Measurements from ENCODE around the gene NOBOX. TPM values are rescaled to one million over a fixed set of nuclear protein-coding genes. Genes with fewer than 3 reads are reported as not detected.
"Not testable (repeated sequence)": the region's sequence is repeated elsewhere in the genome, so short reads cannot be mapped to it uniquely, and the experiment has no call there.

NOBOX gene
- total and polyA plus RNA-seq, 2 experiments from 2014 or later: 0.07 to 0.54 TPM

GRCh38 chr7:144428431-144428830 lies 24.9 kb upstream of the NOBOX start:
- 83% methylated on average over 2 of the region's 2 CpGs for WGBS (ENCODE audit: low lambda C conversion rate, missing lambda C conversion rate)
- TF ChIP-seq EZH2 (IDR thresholded peaks at IDR 0.05; ENCODE audit: borderline replicate concordance): no peak
- TF ChIP-seq EZH2phosphoT487 (IDR thresholded peaks at IDR 0.05; ENCODE audit: low read depth, severe bottlenecking, unreplicated experiment): no peak
- no peak for TF ChIP-seq CTCF (IDR thresholded peaks at IDR 0.05; ENCODE audit: poor library complexity)

GRCh38 chr7:144427539-144427938 lies 24.0 kb upstream of the NOBOX start:
- 53% methylated on average over 2 of the region's 2 CpGs for WGBS (ENCODE audit: low lambda C conversion rate, missing lambda C conversion rate)
- not testable (repeated sequence) for H3K9me2 ChIP-seq (replicated peaks; ENCODE audit: insufficient read depth); H3K4me1 ChIP-seq (ENCODE audit: insufficient read depth); H3K4me2 ChIP-seq; H3K79me2 ChIP-seq; H4K20me1 ChIP-seq (ENCODE audit: insufficient read depth, poor library complexity, severe bottlenecking); H3K36me3 ChIP-seq (replicated peaks; ENCODE audit: insufficient read depth, low read depth); H2AFZ ChIP-seq; DNase-seq (ENCODE audit: low spot score); H3K27ac ChIP-seq; H3K4me3 ChIP-seq; H3K9me3 ChIP-seq (ENCODE audit: low read depth); H3K27me3 ChIP-seq

More at GRCh38 chr7:144428431-144428830, 24.9 kb upstream of the NOBOX start:
- no peaks in the 10 kb centered on the region for H3K9me2 ChIP-seq (replicated peaks; ENCODE audit: insufficient read depth)
- H4K20me1 ChIP-seq (ENCODE audit: insufficient read depth, poor library complexity, severe bottlenecking): no peaks in the 10 kb centered on the region
- no peak overlapping the region for H3K4me2 ChIP-seq
- no peaks in the 10 kb centered on the region for H3K27me3 ChIP-seq
- H3K27ac ChIP-seq: no peak overlapping the region
- H3K9me3 ChIP-seq (ENCODE audit: low read depth): no peaks in the 10 kb centered on the region
- no peaks in the 10 kb centered on the region for H3K79me2 ChIP-seq
- no peak overlapping the region for H2AFZ ChIP-seq
- no peaks in the 10 kb centered on the region for H3K36me3 ChIP-seq (replicated peaks; ENCODE audit: insufficient read depth, low read depth)
- no peaks in the 10 kb centered on the region for H3K4me1 ChIP-seq (ENCODE audit: insufficient read depth)
- no peak overlapping the region for H3K4me3 ChIP-seq
- DNase-seq (ENCODE audit: low spot score): no peak

DNA sequence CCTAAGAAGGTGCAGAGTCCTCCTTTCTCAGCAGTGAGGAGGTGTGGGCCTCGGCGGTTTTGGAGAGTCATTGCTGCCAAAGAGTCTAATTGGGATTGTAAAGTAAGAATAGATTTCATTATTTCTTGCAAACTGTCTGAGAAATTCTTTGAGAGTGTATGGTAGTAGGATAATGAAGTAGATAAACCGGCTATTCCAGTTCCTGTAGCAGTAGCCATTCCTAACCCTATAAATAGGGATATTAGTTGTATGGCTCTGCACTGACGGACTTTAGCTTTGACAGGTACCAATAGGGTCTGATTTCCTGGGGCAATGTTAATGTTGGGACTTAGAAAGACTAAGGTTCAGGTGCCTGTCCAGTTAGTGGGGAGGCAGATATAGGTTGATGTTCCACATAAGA lies 15.4 kb upstream of the NOBOX start:
- H3K4me1 ChIP-seq (ENCODE audit: insufficient read depth); H3K36me3 ChIP-seq (replicated peaks; ENCODE audit: insufficient read depth, low read depth); H3K4me3 ChIP-seq; H3K79me2 ChIP-seq; H3K9me2 ChIP-seq (replicated peaks; ENCODE audit: insufficient read depth); H4K20me1 ChIP-seq (ENCODE audit: insufficient read depth, poor library complexity, severe bottlenecking); DNase-seq (ENCODE audit: low spot score); H3K27ac ChIP-seq; H3K9me3 ChIP-seq (ENCODE audit: low read depth); H3K27me3 ChIP-seq; H3K4me2 ChIP-seq; H2AFZ ChIP-seq: not testable (repeated sequence)
- WGBS (ENCODE audit: low lambda C conversion rate, missing lambda C conversion rate): 83% methylated on average over 4 of the region's 4 CpGs

DNA sequence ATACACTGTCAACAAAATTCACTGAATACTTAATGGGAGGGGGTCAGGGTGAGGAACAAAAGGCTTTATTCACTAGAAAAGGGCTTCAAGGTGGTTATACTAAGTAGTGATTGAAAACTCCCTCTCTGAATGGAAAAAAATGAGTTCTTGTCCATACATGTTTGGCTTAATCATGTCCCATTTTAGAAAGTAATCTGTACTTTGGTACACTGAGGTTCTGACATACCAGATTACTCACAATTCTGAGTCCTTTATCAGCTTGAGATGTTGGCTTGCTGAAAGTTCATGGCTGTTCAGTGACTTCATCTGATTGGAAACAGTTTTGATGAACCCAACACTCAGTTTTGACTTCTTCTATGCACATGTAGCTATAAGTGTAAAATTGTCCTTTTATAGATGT lies 12.8 kb upstream of the NOBOX start:
- no peaks in the 10 kb centered on the region for H3K4me1 ChIP-seq (ENCODE audit: insufficient read depth)
- no peak overlapping the region for H2AFZ ChIP-seq
- no peaks in the 10 kb centered on the region for H4K20me1 ChIP-seq (ENCODE audit: insufficient read depth, poor library complexity, severe bottlenecking)
- H3K27me3 ChIP-seq: no peaks in the 10 kb centered on the region
- H3K27ac ChIP-seq: no peak overlapping the region
- TF ChIP-seq CTCF (IDR thresholded peaks at IDR 0.05; ENCODE audit: poor library complexity) (no peak), EZH2 (IDR thresholded peaks at IDR 0.05; ENCODE audit: borderline replicate concordance) (no peak), EZH2phosphoT487 (IDR thresholded peaks at IDR 0.05; ENCODE audit: low read depth, severe bottlenecking, unreplicated experiment) (no peak)
- no peaks in the 10 kb centered on the region for H3K36me3 ChIP-seq (replicated peaks; ENCODE audit: insufficient read depth, low read depth)
- no peak overlapping the region for H3K4me2 ChIP-seq
- no peak overlapping the region for H3K4me3 ChIP-seq
- no peak for DNase-seq (ENCODE audit: low spot score)
- H3K9me2 ChIP-seq (replicated peaks; ENCODE audit: insufficient read depth): no peaks in the 10 kb centered on the region
- H3K79me2 ChIP-seq: no peaks in the 10 kb centered on the region
- no peaks in the 10 kb centered on the region for H3K9me3 ChIP-seq (ENCODE audit: low read depth)

DNA sequence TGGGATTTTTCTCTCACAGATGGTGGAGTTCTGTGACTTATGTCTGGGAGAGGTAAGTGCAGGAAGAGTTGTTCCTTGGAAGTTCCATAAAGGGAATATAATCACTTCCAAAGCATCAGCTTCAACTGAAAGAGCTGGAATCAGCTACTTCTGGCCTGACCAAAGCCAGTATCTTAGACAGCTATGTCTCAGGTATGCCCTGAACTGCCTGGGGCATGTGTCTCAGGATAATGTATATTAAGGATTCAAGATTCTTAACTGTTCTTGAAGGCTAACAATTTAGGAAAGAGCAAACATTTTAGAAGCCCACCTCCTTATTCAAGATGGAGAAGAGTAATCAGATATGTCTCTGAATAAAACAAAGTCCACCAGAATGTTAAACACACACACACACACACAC lies 12.4 kb upstream of the NOBOX start:
- H3K27ac ChIP-seq: no peak overlapping the region
- H3K9me3 ChIP-seq (ENCODE audit: low read depth): no peaks in the 10 kb centered on the region
- no peaks in the 10 kb centered on the region for H3K4me1 ChIP-seq (ENCODE audit: insufficient read depth)
- H3K4me3 ChIP-seq: no peak overlapping the region
- H2AFZ ChIP-seq: no peak overlapping the region
- H3K4me2 ChIP-seq: no peak overlapping the region
- TF ChIP-seq EZH2phosphoT487 (IDR thresholded peaks at IDR 0.05; ENCODE audit: low read depth, severe bottlenecking, unreplicated experiment): no peak
- no peak for TF ChIP-seq EZH2 (IDR thresholded peaks at IDR 0.05; ENCODE audit: borderline replicate concordance)
- no peak for TF ChIP-seq CTCF (IDR thresholded peaks at IDR 0.05; ENCODE audit: poor library complexity)
- H3K27me3 ChIP-seq: no peaks in the 10 kb centered on the region
- H3K79me2 ChIP-seq: no peaks in the 10 kb centered on the region
- H4K20me1 ChIP-seq (ENCODE audit: insufficient read depth, poor library complexity, severe bottlenecking): no peaks in the 10 kb centered on the region
- no peaks in the 10 kb centered on the region for H3K36me3 ChIP-seq (replicated peaks; ENCODE audit: insufficient read depth, low read depth)
- no peaks in the 10 kb centered on the region for H3K9me2 ChIP-seq (replicated peaks; ENCODE audit: insufficient read depth)
- DNase-seq (ENCODE audit: low spot score): no peak
